ENCODE measurements around the gene ETV1. TPM values are rescaled to one million over a fixed set of nuclear protein-coding genes. Genes with fewer than 3 reads are reported as not detected.

ETV1 gene
- total and polyA plus RNA-seq, 2 experiments from 2014 or later = 5.9 to 8.4 TPM

DNA sequence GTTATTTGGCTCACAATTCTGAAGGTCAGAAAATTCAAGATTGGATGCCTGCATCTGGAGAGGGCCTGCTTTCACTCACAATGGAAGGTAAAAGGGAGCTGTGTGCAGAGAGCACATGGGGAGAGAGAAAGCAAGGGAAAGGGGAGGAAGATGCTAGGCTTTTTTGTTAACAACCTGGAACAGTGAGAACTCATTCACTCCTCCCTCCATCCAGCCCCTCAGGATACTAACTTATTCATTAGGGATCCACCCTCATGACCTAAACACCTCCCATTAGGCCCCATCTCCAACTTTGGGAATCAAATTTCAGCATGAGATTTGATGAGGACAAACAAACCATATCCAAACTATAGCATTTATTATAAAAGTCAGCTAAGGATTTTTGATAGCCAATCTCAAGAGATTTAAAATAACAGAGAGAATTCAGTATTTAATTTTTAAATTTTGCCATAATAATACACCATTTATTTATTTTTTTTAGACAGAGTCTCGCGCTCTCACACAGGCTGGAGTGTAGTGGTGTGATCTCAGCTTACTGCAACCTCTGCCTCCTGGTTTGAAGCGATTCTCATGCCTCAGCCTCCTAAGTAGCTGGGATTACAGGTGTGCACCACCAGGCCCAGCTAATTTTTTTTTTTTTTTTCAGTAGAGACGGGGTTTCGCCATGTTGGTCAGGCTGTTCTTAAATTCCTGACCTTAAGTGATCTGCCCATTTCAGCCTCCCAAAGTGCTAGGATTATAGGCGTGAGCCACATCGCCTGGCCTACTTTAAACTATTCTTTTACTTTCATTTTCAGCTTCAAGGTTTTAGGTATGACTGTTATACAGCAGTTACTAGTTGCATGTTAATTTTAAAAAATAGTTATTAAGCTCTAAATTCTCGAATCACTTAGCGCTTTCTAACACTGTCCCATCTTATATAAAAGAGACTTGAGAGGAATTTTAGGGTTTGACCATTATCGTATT is 20.3 kb upstream of the ETV1 start:
- H2AFZ ChIP-seq = no peak overlapping the region

DNA sequence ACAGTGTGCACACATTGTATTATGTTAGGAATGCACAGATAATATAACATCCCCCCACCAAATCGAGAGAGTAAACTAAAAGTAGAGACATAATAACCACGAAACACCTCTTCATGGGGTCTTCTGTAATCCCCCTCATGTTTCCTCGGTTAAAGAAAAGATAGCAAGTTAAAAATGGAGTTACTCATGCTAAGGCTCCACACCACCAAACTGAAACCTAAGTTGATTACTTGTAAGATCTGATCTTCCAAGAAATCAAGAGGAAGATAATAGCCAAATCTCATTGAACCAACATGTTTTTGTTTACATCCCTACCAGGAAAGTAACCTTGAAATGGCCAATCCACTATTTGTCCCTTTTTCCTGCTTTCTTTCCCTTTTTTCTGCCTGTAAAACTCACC is 11.7 kb upstream of the ETV1 start:
- Histone ChIP-seq H2AFZ (no peak overlapping the region), H3K9me2 (replicated peaks; ENCODE audit: insufficient read depth) (no peaks in the 10 kb centered on the region), H3K4me2 (no peak overlapping the region), H3K36me3 (replicated peaks; ENCODE audit: insufficient read depth, low read depth) (no peaks in the 10 kb centered on the region), H4K20me1 (ENCODE audit: insufficient read depth, poor library complexity, severe bottlenecking) (no peaks in the 10 kb centered on the region), H3K27me3 (no peaks in the 10 kb centered on the region), H3K4me1 (ENCODE audit: insufficient read depth) (no peaks in the 10 kb centered on the region), H3K27ac (no peak overlapping the region), H3K9me3 (ENCODE audit: low read depth) (no peaks in the 10 kb centered on the region), H3K79me2 (no peaks in the 10 kb centered on the region), H3K4me3 (no peak overlapping the region)
- TF ChIP-seq EZH2 (IDR thresholded peaks at IDR 0.05; ENCODE audit: borderline replicate concordance) (no peak), EZH2phosphoT487 (IDR thresholded peaks at IDR 0.05; ENCODE audit: low read depth, severe bottlenecking, unreplicated experiment) (no peak)
- TF ChIP-seq, protein P1, sequence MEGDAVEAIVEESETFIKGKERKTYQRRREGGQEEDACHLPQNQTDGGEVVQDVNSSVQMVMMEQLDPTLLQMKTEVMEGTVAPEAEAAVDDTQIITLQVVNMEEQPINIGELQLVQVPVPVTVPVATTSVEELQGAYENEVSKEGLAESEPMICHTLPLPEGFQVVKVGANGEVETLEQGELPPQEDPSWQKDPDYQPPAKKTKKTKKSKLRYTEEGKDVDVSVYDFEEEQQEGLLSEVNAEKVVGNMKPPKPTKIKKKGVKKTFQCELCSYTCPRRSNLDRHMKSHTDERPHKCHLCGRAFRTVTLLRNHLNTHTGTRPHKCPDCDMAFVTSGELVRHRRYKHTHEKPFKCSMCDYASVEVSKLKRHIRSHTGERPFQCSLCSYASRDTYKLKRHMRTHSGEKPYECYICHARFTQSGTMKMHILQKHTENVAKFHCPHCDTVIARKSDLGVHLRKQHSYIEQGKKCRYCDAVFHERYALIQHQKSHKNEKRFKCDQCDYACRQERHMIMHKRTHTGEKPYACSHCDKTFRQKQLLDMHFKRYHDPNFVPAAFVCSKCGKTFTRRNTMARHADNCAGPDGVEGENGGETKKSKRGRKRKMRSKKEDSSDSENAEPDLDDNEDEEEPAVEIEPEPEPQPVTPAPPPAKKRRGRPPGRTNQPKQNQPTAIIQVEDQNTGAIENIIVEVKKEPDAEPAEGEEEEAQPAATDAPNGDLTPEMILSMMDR (IDR thresholded peaks at IDR 0.05; ENCODE audit: poor library complexity) = no peak
- WGBS (ENCODE audit: low lambda C conversion rate, missing lambda C conversion rate) = 86% methylated on average over 3 of the region's 3 CpGs
- DNase-seq (ENCODE audit: low spot score) = no peak

More for the DNA sequence above, 20.3 kb upstream of the ETV1 start:
- no peak overlapping the region for H3K4me3 ChIP-seq
- DNase-seq (ENCODE audit: low spot score) = no peak
- H3K79me2 ChIP-seq = no peaks in the 10 kb centered on the region
- no peak for TF ChIP-seq EZH2phosphoT487 (IDR thresholded peaks at IDR 0.05; ENCODE audit: low read depth, severe bottlenecking, unreplicated experiment)
- no peak for TF ChIP-seq EZH2 (IDR thresholded peaks at IDR 0.05; ENCODE audit: borderline replicate concordance)
- TF ChIP-seq, protein P1 (IDR thresholded peaks at IDR 0.05; ENCODE audit: poor library complexity) = no peak
- H4K20me1 ChIP-seq (ENCODE audit: insufficient read depth, poor library complexity, severe bottlenecking) = no peaks in the 10 kb centered on the region
- H3K9me2 ChIP-seq (replicated peaks; ENCODE audit: insufficient read depth) = no peaks in the 10 kb centered on the region
- H3K4me1 ChIP-seq (ENCODE audit: insufficient read depth) = no peaks in the 10 kb centered on the region
- H3K36me3 ChIP-seq (replicated peaks; ENCODE audit: insufficient read depth, low read depth) = no peaks in the 10 kb centered on the region
- no peaks in the 10 kb centered on the region for H3K9me3 ChIP-seq (ENCODE audit: low read depth)
- H3K4me2 ChIP-seq = no peak overlapping the region
- H3K27me3 ChIP-seq = no peaks in the 10 kb centered on the region
- H3K27ac ChIP-seq = no peak overlapping the region
- WGBS (ENCODE audit: low lambda C conversion rate, missing lambda C conversion rate) = 95% methylated on average over 10 of the region's 10 CpGs

DNA sequence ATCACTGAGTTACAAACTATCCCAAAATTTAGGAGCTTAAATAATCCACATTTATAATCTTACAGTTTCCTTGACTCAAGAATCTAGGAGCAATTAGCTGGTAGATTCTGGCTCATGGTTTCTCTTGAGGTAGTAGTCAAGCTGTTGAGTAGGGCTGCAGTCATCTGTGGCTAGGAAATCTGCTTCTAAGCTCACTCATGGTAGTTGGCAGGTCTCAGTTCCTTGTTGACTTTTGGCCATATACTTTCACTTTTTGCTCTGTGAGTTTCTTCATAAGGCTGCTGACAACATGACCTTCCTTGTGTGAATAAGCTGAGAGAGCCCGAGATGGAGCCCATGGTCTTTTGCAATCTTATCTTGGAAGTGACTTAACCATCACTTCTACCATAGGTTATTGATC is 10.8 kb upstream of the ETV1 start:
- no peaks in the 10 kb centered on the region for H3K4me1 ChIP-seq (ENCODE audit: insufficient read depth)
- no peaks in the 10 kb centered on the region for H3K9me3 ChIP-seq (ENCODE audit: low read depth)
- H2AFZ ChIP-seq = no peak overlapping the region
- no peaks in the 10 kb centered on the region for H3K36me3 ChIP-seq (replicated peaks; ENCODE audit: insufficient read depth, low read depth)
- H3K79me2 ChIP-seq = no peaks in the 10 kb centered on the region
- no peak overlapping the region for H3K4me3 ChIP-seq
- 86% methylated on average over 1 of the region's 1 CpG for WGBS (ENCODE audit: low lambda C conversion rate, missing lambda C conversion rate)
- TF ChIP-seq EZH2 (IDR thresholded peaks at IDR 0.05; ENCODE audit: borderline replicate concordance) = no peak
- TF ChIP-seq EZH2phosphoT487 (IDR thresholded peaks at IDR 0.05; ENCODE audit: low read depth, severe bottlenecking, unreplicated experiment) = no peak
- TF ChIP-seq, protein P1 (IDR thresholded peaks at IDR 0.05; ENCODE audit: poor library complexity) = no peak
- H3K27ac ChIP-seq = no peak overlapping the region
- DNase-seq (ENCODE audit: low spot score) = no peak
- H3K9me2 ChIP-seq (replicated peaks; ENCODE audit: insufficient read depth) = no peaks in the 10 kb centered on the region
- no peak overlapping the region for H3K4me2 ChIP-seq
- H4K20me1 ChIP-seq (ENCODE audit: insufficient read depth, poor library complexity, severe bottlenecking) = no peaks in the 10 kb centered on the region
- H3K27me3 ChIP-seq = no peaks in the 10 kb centered on the region

Measured in hepatocyte (in vitro differentiated cells).